CD14-positive monocyte (primary cell): ENCODE measurements around the gene RNF223. TPM values are rescaled to one million over a fixed set of nuclear protein-coding genes. Genes with fewer than 3 reads are reported as not detected.

Experiments used
- DNase-seq, 3 donors: peaks; one replicate each; pipeline ENCODE4 v3.0.0-alpha.2; 2011 to 2022
- H2AFZ ChIP-seq: 2 replicates; pipeline ENCODE4 v1.6.0; 2012; ENCODE audit warnings: mild to moderate bottlenecking, low read depth, low read length, inconsistent platforms; ENCODE audit not compliant: insufficient read depth, poor library complexity, severe bottlenecking
- H3K27ac ChIP-seq, 2 donors: 1 replicate in 1 of 2; 2 replicates in 1 of 2; pipeline ENCODE4 v1.5.1; 2012 to 2013; ENCODE audit warnings: low read length in 2 of 2, control low read depth in 1 of 2, inconsistent platforms in 1 of 2, low read depth in 1 of 2, mild to moderate bottlenecking in 1 of 2
- H3K27me3 ChIP-seq, 2 donors: one replicate each; pipeline versions ENCODE4 v1.6.0 to v1.6.1; 2011 to 2013; ENCODE audit warnings: low read length in 2 of 2; ENCODE audit not compliant: control insufficient read depth in 2 of 2, insufficient read depth in 2 of 2
- H3K36me3 ChIP-seq, 2 donors: replicated peaks in 1 of 2; 1 replicate in 1 of 2; 2 replicates in 1 of 2; pipeline versions ENCODE4 v1.5.1 to v1.6.1; 2012 to 2013; ENCODE audit warnings: low read length in 2 of 2, control low read depth in 1 of 2, inconsistent platforms in 1 of 2, mild to moderate bottlenecking in 1 of 2; ENCODE audit not compliant: insufficient read depth in 2 of 2, control insufficient read depth in 1 of 2
- H3K4me1 ChIP-seq, 2 donors: 1 replicate in 1 of 2; 2 replicates in 1 of 2; pipeline versions ENCODE4 v1.5.1 to v1.6.1; 2012 to 2013; ENCODE audit warnings: low read length in 2 of 2, control low read depth in 1 of 2, inconsistent platforms in 1 of 2, mild to moderate bottlenecking in 1 of 2, moderate library complexity in 1 of 2; ENCODE audit not compliant: insufficient read depth in 2 of 2, control insufficient read depth in 1 of 2
- H3K4me2 ChIP-seq: replicated peaks from 2 replicates; pipeline ENCODE3; 2012; ENCODE audit warnings: low read length, moderate library complexity, mild to moderate bottlenecking; ENCODE audit not compliant: poor library complexity, severe bottlenecking; ENCODE audit errors: extremely low read depth
- H3K4me3 ChIP-seq, 3 experiments: fragments of 200-600 bp in 1 of 3; sonication (generic) in 1 of 3; replicated peaks in 1 of 3; 1 replicate in 2 of 3; 2 replicates in 1 of 3; pipeline ENCODE4 v1.5.1; 2011 to 2013; ENCODE audit warnings: low read length in 3 of 3, mild to moderate bottlenecking in 3 of 3, control low read depth in 2 of 3, low read depth in 2 of 3, inconsistent platforms in 1 of 3, moderate library complexity in 1 of 3
- H3K79me2 ChIP-seq: 2 replicates; pipeline ENCODE4 v1.6.0; 2012; ENCODE audit warnings: mild to moderate bottlenecking, control low read depth, inconsistent platforms, low read length, moderate library complexity; ENCODE audit not compliant: insufficient read depth
- H3K9ac ChIP-seq: 2 replicates; pipeline ENCODE4 v1.6.0; 2017; ENCODE audit warnings: low read length, mild to moderate bottlenecking; ENCODE audit not compliant: insufficient read depth, poor library complexity, severe bottlenecking
- H3K9me3 ChIP-seq, 2 donors: replicated peaks in 1 of 2; 1 replicate in 1 of 2; 2 replicates in 1 of 2; pipeline versions ENCODE4 v1.5.1 to v1.6.1; 2012 to 2013; ENCODE audit warnings: low read length in 2 of 2, control low read depth in 1 of 2; ENCODE audit not compliant: control insufficient read depth in 1 of 2, insufficient read depth in 1 of 2
- H4K20me1 ChIP-seq: 2 replicates; pipeline ENCODE4 v1.6.0; 2012; ENCODE audit warnings: mild to moderate bottlenecking, low read length, control low read depth, moderate library complexity; ENCODE audit not compliant: insufficient read depth
- H3K27ac Mint-ChIP-seq, 7 donors: one replicate each; pipeline ENCODE4 v1.8.0; 2020; ENCODE audit warnings: mild to moderate bottlenecking in 7 of 7, mixed read lengths in 7 of 7, moderate library complexity in 6 of 7, inconsistent platforms in 2 of 7
- H3K27me3 Mint-ChIP-seq, 3 donors: one replicate each; pipeline ENCODE4 v1.8.0; 2021 to 2022; ENCODE audit warnings: low read depth in 3 of 3, mild to moderate bottlenecking in 3 of 3, mixed read lengths in 3 of 3, moderate library complexity in 3 of 3, inconsistent platforms in 1 of 3
- H3K36me3 Mint-ChIP-seq, 2 donors: one replicate each; pipeline ENCODE4 v1.8.0; 2020; ENCODE audit warnings: mixed read lengths in 2 of 2, inconsistent platforms in 1 of 2, mild to moderate bottlenecking in 1 of 2
- H3K4me1 Mint-ChIP-seq: one replicate; pipeline ENCODE4 v1.8.0; 2020; ENCODE audit warnings: mild to moderate bottlenecking, mixed read lengths
- H3K4me3 Mint-ChIP-seq, 2 donors: one replicate each; pipeline ENCODE4 v1.8.0; 2020; ENCODE audit warnings: mild to moderate bottlenecking in 2 of 2, mixed read lengths in 2 of 2, moderate library complexity in 1 of 2
- H3K9me3 Mint-ChIP-seq, 7 donors: one replicate each; pipeline ENCODE4 v1.8.0; 2020 to 2022; ENCODE audit warnings: mixed read lengths in 7 of 7, mild to moderate bottlenecking in 6 of 7, moderate library complexity in 6 of 7, inconsistent platforms in 2 of 7
- WGBS: methylation state at CpG from one replicate; pipeline ENCODE4 v1.1.5; 2013; ENCODE audit warnings: missing lambda C conversion rate; ENCODE audit not compliant: insufficient coverage; 5-methylcytosine and 5-hydroxymethylcytosine counted together
- intact Hi-C, 2 donors: fragments of 100-400 bp; cut with micrococcal nuclease; formaldehyde crosslinking; loops; one replicate each; pipeline versions ENCODE4 v1.15.0 to v1.15.1; 2023
- polyA plus RNA-seq, 3 donors: library from polyadenylated mRNA; depleted of rRNA in 1 of 3; unstranded in 2 of 3; stranded (reverse) in 1 of 3; fragments of 300-500 nt in 2 of 3; fragments of >200 nt in 1 of 3; fragmentation: Illumina TruSeq in 2 of 3; gene quantifications; 1 replicate in 2 of 3; 2 replicates in 1 of 3; pipeline ENCODE4 v1.2.3, GENCODE V29; 2012 to 2021
- TF ChIP-seq, protein P1 (sequence below): fragments of 200-600 bp; IDR thresholded peaks from one replicate; pipeline ENCODE4 v1.8.0; 2022; ENCODE audit warnings: antibody characterized with exemption, mild to moderate bottlenecking

RNF223 gene
- polyA plus RNA-seq, 3 donors = not detected

DNA sequence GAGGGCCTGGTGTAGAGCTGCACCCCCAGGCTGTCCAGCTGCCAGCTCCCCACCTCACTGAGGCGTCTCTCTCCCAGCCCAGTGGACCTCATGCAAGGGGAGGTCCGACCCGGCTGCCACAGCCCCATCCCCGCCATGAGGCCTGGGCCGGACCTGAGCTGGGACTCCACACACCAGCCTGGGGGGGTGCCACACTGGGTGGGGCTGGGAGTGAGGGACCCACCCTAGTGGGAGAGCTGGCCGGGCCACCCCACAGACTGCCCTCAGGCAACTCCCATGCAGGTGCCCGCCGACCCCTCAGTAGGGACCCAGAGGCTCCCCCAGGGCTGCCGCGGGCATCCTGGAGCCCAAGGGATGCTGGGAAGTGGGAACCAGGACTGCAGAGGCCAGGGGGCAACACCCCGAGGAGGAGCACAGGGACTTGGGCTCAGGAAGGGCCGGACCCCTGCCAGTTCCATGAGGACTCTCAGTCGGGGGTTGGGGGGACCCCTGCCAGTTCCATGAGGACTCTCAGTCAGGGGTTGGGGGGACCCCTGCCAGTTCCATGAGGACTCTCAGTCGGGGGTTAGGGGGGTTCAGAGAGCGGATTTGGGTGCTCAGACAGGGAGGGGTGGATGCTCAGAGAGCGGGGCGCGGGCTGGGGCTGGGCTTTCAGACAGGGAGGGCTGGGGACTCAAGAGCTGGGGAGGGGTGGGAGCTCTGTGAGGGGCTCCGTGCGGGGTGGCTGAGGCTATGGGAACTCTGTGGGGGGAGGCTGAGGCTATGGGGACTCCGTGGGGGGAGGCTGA, 1.2 kb upstream of the RNF223 start:
- TF ChIP-seq, protein P1, sequence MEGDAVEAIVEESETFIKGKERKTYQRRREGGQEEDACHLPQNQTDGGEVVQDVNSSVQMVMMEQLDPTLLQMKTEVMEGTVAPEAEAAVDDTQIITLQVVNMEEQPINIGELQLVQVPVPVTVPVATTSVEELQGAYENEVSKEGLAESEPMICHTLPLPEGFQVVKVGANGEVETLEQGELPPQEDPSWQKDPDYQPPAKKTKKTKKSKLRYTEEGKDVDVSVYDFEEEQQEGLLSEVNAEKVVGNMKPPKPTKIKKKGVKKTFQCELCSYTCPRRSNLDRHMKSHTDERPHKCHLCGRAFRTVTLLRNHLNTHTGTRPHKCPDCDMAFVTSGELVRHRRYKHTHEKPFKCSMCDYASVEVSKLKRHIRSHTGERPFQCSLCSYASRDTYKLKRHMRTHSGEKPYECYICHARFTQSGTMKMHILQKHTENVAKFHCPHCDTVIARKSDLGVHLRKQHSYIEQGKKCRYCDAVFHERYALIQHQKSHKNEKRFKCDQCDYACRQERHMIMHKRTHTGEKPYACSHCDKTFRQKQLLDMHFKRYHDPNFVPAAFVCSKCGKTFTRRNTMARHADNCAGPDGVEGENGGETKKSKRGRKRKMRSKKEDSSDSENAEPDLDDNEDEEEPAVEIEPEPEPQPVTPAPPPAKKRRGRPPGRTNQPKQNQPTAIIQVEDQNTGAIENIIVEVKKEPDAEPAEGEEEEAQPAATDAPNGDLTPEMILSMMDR = no peak
- no peaks in the 10 kb centered on the region for H3K36me3 ChIP-seq
- Mint-ChIP-seq H3K27ac (no peak overlapping the region), H3K27me3 (peaks cover 7 to 26% (median 13%) of the 10 kb centered on the region in 3 donors), H3K36me3 (no peaks in the 10 kb centered on the region), H3K4me3 (no peak overlapping the region), H3K4me1 (peaks cover 8% of the 10 kb centered on the region), H3K9me3 (peaks cover 0 to 2% (median 0%) of the 10 kb centered on the region in 7 donors)
- H3K4me3 ChIP-seq = no peak overlapping the region
- intact Hi-C loops = no loop called here
- no peak overlapping the region for H3K27ac ChIP-seq
- no peak overlapping the region for H2AFZ ChIP-seq
- WGBS = 78% methylated on average over 13 of the region's 21 CpGs
- peaks cover 9 to 11% of the 10 kb centered on the region in 2 donors for H3K4me1 ChIP-seq
- H4K20me1 ChIP-seq = no peaks in the 10 kb centered on the region
- H3K27me3 ChIP-seq = peaks cover 0 to 13% of the 10 kb centered on the region in 2 donors
- H3K4me2 ChIP-seq = no peak overlapping the region
- no peak for DNase-seq
- no peaks in the 10 kb centered on the region for H3K79me2 ChIP-seq
- no peaks in the 10 kb centered on the region for H3K9me3 ChIP-seq
- H3K9ac ChIP-seq = no peak overlapping the region

DNA sequence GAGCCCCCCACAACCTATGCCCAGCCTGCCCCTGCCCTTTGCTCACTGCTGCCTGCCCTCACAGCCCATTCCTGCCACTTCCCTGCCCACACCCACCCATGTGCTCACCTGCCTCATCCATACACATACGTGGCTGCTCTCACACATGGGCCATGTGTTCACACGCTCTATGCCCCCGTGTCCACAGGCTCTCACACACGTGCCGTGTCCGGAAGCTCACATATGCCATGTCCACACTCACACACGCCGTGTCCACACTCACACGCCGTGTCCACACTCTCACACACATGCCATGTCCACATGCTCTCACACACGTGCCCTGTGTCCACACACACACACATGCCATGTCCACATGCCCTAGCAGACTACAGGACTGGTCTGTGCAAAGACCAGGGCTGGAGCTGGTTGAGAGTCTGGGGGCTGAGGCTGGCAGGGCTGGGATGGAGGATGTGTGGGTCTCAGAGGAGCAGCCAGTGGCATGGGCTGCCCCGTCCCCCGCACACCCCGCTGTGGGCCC, 583 bp upstream of the RNF223 start:
- no peak overlapping the region for H3K9ac ChIP-seq
- H3K4me2 ChIP-seq = no peak overlapping the region
- H2AFZ ChIP-seq = no peak overlapping the region
- DNase-seq = no peak
- H4K20me1 ChIP-seq = no peaks in the 10 kb centered on the region
- no peak overlapping the region for H3K4me3 Mint-ChIP-seq
- intact Hi-C loops = no loop called here
- H3K27me3 ChIP-seq = peaks cover 0 to 13% of the 10 kb centered on the region in 2 donors
- H3K27ac Mint-ChIP-seq = no peak overlapping the region
- TF ChIP-seq, protein P1 = no peak
- H3K79me2 ChIP-seq = no peaks in the 10 kb centered on the region
- no peaks in the 10 kb centered on the region for H3K9me3 ChIP-seq
- no peak overlapping the region for H3K4me3 ChIP-seq
- no peak overlapping the region for H3K27ac ChIP-seq
- no peaks in the 10 kb centered on the region for H3K36me3 Mint-ChIP-seq
- 90% methylated on average over 10 of the region's 14 CpGs for WGBS
- peaks cover 4 to 6% of the 10 kb centered on the region in 2 donors for H3K4me1 ChIP-seq
- no peaks in the 10 kb centered on the region for H3K9me3 Mint-ChIP-seq
- H3K27me3 Mint-ChIP-seq = peaks cover 10 to 26% (median 12%) of the 10 kb centered on the region in 3 donors
- H3K4me1 Mint-ChIP-seq = peaks cover 5% of the 10 kb centered on the region
- no peaks in the 10 kb centered on the region for H3K36me3 ChIP-seq
